Measurements from ENCODE around the gene NPAS3.

The NPAS3 gene

GRCh38 chr14:33691907-33692306 is 753.2 kb downstream of the NPAS3 start:
- no peak for DNase-seq

- no peak for DNase-seq
Measured at GRCh38 chr14:33692762-33693161, 754.1 kb downstream of the NPAS3 start.

GRCh38 chr14:33693237-33693636 is 754.6 kb downstream of the NPAS3 start:
- no peak for DNase-seq

- no peak for DNase-seq
Measured at GRCh38 chr14:33696165-33696564, 757.5 kb downstream of the NPAS3 start.

DNA sequence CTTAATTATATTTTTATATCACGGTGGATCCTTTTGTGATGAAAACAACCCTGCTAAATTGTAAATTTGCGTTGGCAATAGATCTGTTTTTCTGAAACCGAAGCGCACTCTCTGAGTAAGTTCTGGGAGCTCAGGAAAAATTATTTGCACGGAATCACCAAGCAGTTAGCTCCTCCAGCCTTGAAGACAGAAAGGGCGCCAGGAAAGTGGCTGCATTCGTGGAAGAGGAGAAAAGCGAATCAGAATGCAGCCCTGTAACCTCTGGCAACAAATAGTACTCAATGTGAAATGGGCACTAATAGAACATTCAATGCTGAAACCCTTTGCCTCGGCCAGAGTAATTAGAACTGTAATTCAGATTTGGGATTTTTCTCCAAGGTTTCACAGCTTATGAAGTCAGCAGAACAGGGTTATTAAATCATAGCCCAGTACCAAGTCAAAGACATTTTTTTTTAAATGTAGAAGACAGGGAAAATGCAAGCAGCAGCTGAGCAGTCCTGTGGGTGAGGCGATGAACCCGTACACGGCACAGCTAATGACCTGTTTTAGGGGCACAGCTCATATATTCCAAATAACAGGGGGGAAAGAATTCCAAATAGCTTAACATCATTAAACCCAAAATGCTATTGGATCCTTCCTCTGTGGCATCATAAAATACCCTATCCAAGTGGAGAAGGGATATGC is 760.8 kb downstream of the NPAS3 start:
- DNase-seq = no peak

DNA sequence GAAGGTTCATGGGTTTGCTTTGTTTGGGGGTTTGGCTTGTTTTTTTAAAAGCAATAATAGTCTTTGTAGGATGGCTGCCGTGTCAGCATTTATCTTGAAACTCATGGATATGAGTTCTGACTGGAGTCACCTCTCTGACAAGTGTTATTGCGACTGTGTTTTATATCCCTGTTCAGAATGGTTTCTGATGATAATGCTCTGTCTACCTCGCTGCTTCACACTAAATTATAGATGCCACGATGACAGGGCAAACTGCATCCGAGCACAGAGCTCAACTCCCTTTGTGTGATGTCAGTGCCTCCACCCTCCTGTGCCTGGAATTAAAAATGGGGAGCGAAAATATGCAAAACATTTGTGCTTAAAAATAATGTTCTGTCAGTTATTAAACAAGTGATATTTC is 761.4 kb downstream of the NPAS3 start:
- DNase-seq = no peak

DNA sequence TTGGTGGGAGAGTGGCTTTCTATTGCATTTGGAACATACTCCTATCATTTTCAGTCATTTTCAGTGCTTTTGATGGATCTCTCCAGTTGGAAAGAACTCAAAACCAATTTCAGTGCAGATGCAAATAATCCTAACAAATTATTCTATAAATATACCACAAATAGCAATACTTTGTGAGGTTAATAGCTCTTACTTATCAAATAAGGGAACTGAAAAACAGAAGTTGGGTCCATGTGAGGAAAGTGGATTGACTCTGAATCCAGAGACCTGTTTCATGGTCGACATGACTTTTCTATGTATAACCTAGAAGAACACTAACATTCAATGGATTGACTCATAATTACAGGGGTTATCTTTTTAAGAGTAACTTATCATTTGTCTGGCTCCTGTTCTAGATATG is 763.6 kb downstream of the NPAS3 start:
- no peak for DNase-seq

GRCh38 chr14:33704481-33704880 is 765.8 kb downstream of the NPAS3 start:
- no peak for DNase-seq

DNA sequence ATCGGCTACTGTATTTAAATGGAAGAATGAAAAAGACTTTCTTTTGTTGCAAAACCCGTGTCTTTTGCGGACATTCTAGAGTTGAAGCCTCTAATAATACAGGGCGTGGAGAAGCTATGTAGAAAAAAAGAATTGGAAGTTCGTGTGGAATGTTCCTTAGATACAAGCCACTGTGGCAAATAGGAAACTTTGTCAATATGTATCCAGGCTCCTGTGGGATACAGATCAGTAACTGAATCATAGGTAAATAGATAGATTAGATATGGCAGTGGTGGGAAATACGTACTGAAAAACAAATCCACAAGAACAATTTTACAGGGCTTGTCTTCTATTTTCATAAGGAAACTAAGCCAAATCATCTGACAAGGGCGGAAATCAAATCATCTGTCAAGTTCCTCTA is 766.8 kb downstream of the NPAS3 start:
- no peak for DNase-seq

- no peak for DNase-seq
Measured at GRCh38 chr14:33707716-33708115, 769.0 kb downstream of the NPAS3 start.

GRCh38 chr14:33709283-33709682 is 770.6 kb downstream of the NPAS3 start:
- no peak for DNase-seq

- DNase-seq = no peak
Measured at GRCh38 chr14:33709711-33710110, 771.0 kb downstream of the NPAS3 start.

GRCh38 chr14:33710273-33710672 is 771.6 kb downstream of the NPAS3 start:
- DNase-seq = no peak

GRCh38 chr14:33711194-33711593 is 772.5 kb downstream of the NPAS3 start:
- DNase-seq = no peak

DNA sequence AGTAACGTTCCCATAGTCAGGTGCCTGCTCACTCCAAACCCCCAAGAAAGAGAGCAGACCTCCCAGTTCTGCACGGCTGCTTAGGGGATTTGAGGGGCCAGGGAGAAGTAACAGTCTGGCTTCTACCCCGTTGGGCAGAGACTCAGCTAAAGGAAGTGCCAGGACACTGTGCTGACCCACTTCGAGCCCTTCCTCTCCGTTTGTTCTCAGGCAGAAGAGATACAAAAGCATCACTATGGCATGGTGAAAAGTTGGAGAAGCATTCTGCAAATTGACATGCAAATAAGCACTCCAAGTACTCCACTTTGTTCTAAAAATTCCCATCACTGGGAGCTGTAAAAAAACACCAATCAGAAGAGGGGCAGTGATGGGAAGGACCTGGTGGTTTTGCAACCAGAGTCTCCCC is 773.1 kb downstream of the NPAS3 start:
- no peak for DNase-seq

DNA sequence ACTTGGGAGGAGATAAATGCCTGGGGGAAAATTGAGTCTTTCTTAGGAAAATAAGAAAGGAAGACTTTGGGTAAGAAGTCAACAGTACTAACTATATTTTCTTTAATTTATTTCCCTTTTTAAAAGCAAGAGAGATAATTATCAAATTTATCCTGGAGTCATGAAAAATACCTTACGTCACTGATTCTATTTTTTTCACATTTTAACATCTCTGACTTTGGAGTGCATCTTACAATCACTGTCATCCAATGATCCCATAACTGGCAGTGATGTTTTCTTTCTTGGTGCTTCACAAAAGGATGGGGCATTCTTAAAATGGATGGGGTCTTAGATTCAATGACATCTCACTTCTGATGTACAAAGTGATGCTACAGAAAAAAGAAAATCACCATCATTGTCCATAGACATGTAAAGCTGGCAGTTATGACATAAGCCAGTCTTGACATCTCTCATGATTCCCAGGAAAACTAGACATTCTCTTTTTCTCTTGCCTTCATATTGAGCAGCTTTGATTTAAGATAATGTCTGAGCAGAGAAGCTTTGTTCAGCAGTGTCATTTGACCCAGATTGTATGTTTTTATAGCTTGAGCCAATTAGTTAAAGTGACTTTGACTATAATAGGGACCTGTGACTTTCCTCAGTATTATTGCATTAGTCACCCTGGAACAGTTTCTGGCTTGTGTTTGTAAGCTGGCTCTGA is 776.0 kb downstream of the NPAS3 start:
- no peak for DNase-seq

GRCh38 chr14:33715227-33715528 is 776.5 kb downstream of the NPAS3 start:
- no peak for DNase-seq

GRCh38 chr14:33716921-33717320 is 778.2 kb downstream of the NPAS3 start:
- DNase-seq = no peak

GRCh38 chr14:33717866-33718265 is 779.2 kb downstream of the NPAS3 start:
- DNase-seq = no peak

DNA sequence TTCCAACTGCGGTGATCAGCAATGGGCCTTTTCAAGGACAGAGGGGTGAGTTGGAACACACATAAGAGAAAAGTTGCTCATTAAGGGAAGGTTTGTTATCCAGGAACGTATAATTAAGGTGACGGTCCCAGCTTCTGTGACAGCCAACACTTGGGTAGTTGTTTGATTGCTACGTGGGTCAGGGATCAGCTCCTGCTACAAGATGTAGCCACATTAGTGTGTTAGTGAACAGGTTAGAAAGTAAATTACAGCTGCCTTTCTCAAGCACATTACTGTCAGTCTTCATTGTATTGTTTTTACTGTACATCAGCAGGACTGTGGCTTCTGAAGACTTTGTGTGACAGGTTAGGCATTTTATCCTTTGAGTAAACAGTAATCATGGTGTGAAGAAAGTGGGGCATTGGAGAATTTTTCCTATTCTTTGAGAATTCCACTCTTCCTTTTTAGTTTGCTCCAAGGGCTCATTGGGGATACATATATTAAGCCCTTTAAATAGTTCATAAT is 781.7 kb downstream of the NPAS3 start:
- no peak for DNase-seq

DNA sequence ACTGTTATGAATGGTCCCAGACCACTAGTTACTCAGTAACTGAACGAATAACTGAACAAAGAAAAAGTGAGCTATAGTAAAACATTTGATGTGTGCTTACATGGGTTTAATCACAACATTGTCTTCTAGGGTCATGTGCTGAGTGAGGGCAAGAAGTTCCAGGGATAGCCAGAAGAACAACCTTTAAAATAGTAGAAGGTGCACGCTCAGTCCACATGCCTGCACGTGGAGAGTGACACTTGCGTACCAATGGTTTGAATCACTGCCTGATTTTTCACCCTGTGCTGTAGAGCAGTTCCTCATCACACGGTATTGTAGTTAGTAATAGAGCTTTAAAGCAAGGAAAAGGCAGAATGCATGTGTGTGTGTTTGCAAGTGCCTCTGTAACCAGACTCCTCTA is 788.0 kb downstream of the NPAS3 start:
- DNase-seq = no peak

DNA sequence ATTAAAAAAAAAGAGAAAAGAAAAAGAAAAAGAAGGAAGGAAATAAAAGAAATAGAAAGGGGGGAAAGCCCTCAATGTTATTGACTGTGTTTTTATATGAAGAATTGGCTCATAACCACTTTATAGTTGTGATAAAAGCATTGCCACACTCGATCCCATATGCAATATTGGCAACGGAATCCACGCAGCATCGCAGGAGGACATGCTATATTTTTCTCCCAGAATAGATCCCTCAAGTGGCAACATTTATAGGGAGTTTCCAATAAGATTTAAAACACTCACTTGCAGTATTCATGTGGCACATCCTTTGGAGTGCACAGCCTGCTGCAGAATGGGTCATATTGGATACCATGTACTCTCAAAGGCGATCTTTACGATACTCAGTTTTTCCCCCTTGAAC is 788.9 kb downstream of the NPAS3 start:
- no peak for DNase-seq

- no peak for DNase-seq
Measured at GRCh38 chr14:33728010-33728498, 789.4 kb downstream of the NPAS3 start.

GRCh38 chr14:33730156-33730555 is 791.5 kb downstream of the NPAS3 start:
- no peak for DNase-seq

GRCh38 chr14:33732175-33732574 is 793.5 kb downstream of the NPAS3 start:
- no peak for DNase-seq

All from stimulated activated CD4-positive, alpha-beta T cell treated with anti-CD3 and anti-CD28 coated beads, Interleukin-4, amount 100 ng/mL, for 4 hours (primary cell).